Dermis microvascular lymphatic vessel endothelial cell (primary cell): ENCODE results near the gene FABP7. TPM values are rescaled to one million over a fixed set of nuclear protein-coding genes. Genes with fewer than 3 reads are reported as not detected.

Source experiments
- total RNA-seq: library from RNA; depleted of rRNA; stranded (reverse); fragments of >200 nt; gene quantifications from 2 replicates; pipeline ENCODE4 v1.2.1, GENCODE V29; 2014

FABP7 gene
- total RNA-seq, 1 donor from 2014 or later, result not detected

Other genes starting within 250 kb of the FABP7 start
- gene PKIB, start 169.3 kb upstream of the FABP7 start, total RNA-seq, result 0.13 TPM in 2 replicates
- gene SMPDL3A, start 9.5 kb downstream of the FABP7 start, total RNA-seq, result 2.3 and 5.3 TPM in 2 replicates
- not detected in 2 replicates for gene CLVS2, start 216.5 kb downstream of the FABP7 start, total RNA-seq